ENCODE measurements around the gene PRTFDC1. TPM values are rescaled to one million over a fixed set of nuclear protein-coding genes. Genes with fewer than 3 reads are reported as not detected.

PRTFDC1 gene
- total and polyA plus RNA-seq, 3 experiments from 2014 or later: 1.3 to 1.6 (median 1.5) TPM

DNA sequence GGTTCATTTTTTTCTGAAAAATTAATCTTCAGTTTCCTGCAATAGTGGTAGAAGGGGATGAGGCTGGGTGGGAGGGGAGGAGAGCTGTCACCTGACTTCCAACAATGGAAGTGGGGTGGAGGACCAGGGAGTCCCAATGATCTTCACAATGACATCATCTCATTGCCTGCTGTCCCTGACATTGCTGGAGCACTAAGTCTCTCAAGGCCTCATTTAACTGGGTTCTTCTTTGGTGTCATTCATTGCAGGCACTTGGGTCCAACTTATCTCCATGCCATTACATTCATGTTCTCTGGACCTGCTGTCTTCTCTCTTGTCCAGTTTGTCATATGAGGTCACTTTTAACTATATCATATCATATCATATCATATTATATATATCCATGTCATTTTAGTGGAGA is 34.4 kb downstream of the PRTFDC1 start:
- no peak overlapping the region for H3K4me3 Mint-ChIP-seq
- H3K27ac Mint-ChIP-seq: peak overlapping the region in 1 of 8 donors; percentile 58
- CTCF ChIA-PET: no interaction called here
- DNase-seq: no peak
- H3K27ac ChIP-seq (ENCODE audit: low read depth, low read length): no peak overlapping the region
- peaks cover 17 to 34% (median 26%) of the 10 kb centered on the region in 3 donors for H3K4me1 Mint-ChIP-seq
- H3K9me3 ChIP-seq (ENCODE audit: low read length): no peaks in the 10 kb centered on the region
- peaks cover 0 to 4% (median 3%) of the 10 kb centered on the region in 3 donors for H3K36me3 Mint-ChIP-seq
- H3K27me3 Mint-ChIP-seq: no peaks in the 10 kb centered on the region
- POLR2A ChIA-PET: no interaction called here
- H3K9me3 Mint-ChIP-seq: peaks cover 0 to 2% (median 0%) of the 10 kb centered on the region in 5 donors
- peaks cover 21% of the 10 kb centered on the region for H3K4me1 ChIP-seq (ENCODE audit: insufficient read depth, low read length)
- H3K4me3 ChIP-seq (ENCODE audit: low read length): no peak overlapping the region
- no peaks in the 10 kb centered on the region for H3K36me3 ChIP-seq (ENCODE audit: insufficient read depth, low read length)
- H3K27me3 ChIP-seq (ENCODE audit: insufficient read depth, low read length, poor library complexity, severe bottlenecking): no peaks in the 10 kb centered on the region

- CTCF ChIA-PET: no interaction called here
- peaks cover 21 to 39% (median 30%) of the 10 kb centered on the region in 3 donors for H3K4me1 Mint-ChIP-seq
Measured at GRCh38 chr10:24917493-24917892, 34.9 kb downstream of the PRTFDC1 start.

GRCh38 chr10:24916365-24916764 is 36.0 kb downstream of the PRTFDC1 start:
- Histone ChIP-seq H3K36me3 (ENCODE audit: insufficient read depth, low read length) (no peaks in the 10 kb centered on the region), H3K27ac (ENCODE audit: low read depth, low read length) (no peak overlapping the region), H3K4me1 (ENCODE audit: insufficient read depth, low read length) (peaks cover 26% of the 10 kb centered on the region), H3K9me3 (ENCODE audit: low read length) (no peaks in the 10 kb centered on the region), H3K4me3 (ENCODE audit: low read length) (no peak overlapping the region), H3K27me3 (ENCODE audit: insufficient read depth, low read length, poor library complexity, severe bottlenecking) (no peaks in the 10 kb centered on the region)
- no peaks in the 10 kb centered on the region for H3K27me3 Mint-ChIP-seq
- no peak for DNase-seq
- no peak overlapping the region for H3K4me3 Mint-ChIP-seq
- peaks cover 0 to 4% (median 3%) of the 10 kb centered on the region in 3 donors for H3K36me3 Mint-ChIP-seq
- ChIA-PET CTCF (no interaction called here), POLR2A (no interaction called here)
- peaks cover 0 to 2% (median 0%) of the 10 kb centered on the region in 5 donors for H3K9me3 Mint-ChIP-seq
- H3K4me1 Mint-ChIP-seq: peaks cover 20 to 44% (median 29%) of the 10 kb centered on the region in 3 donors
- H3K27ac Mint-ChIP-seq: no peak overlapping the region

More at GRCh38 chr10:24917493-24917892, 34.9 kb downstream of the PRTFDC1 start:
- DNase-seq: no peak
- H3K4me3 ChIP-seq (ENCODE audit: low read length): no peak overlapping the region
- H3K27ac Mint-ChIP-seq: no peak overlapping the region
- no peak overlapping the region for H3K4me3 Mint-ChIP-seq
- peaks cover 21% of the 10 kb centered on the region for H3K4me1 ChIP-seq (ENCODE audit: insufficient read depth, low read length)
- no peak overlapping the region for H3K27ac ChIP-seq (ENCODE audit: low read depth, low read length)
- H3K9me3 Mint-ChIP-seq: peaks cover 0 to 2% (median 0%) of the 10 kb centered on the region in 5 donors
- H3K36me3 Mint-ChIP-seq: peaks cover 0 to 4% (median 3%) of the 10 kb centered on the region in 3 donors
- POLR2A ChIA-PET: no interaction called here
- H3K9me3 ChIP-seq (ENCODE audit: low read length): no peaks in the 10 kb centered on the region
- H3K27me3 Mint-ChIP-seq: no peaks in the 10 kb centered on the region
- no peaks in the 10 kb centered on the region for H3K36me3 ChIP-seq (ENCODE audit: insufficient read depth, low read length)
- H3K27me3 ChIP-seq (ENCODE audit: insufficient read depth, low read length, poor library complexity, severe bottlenecking): no peaks in the 10 kb centered on the region

GRCh38 chr10:24915304-24915703 is 37.1 kb downstream of the PRTFDC1 start:
- Histone ChIP-seq H3K4me1 (ENCODE audit: insufficient read depth, low read length) (peaks cover 16% of the 10 kb centered on the region), H3K4me3 (ENCODE audit: low read length) (no peak overlapping the region), H3K27ac (ENCODE audit: low read depth, low read length) (no peak overlapping the region), H3K9me3 (ENCODE audit: low read length) (no peaks in the 10 kb centered on the region), H3K36me3 (ENCODE audit: insufficient read depth, low read length) (no peaks in the 10 kb centered on the region), H3K27me3 (ENCODE audit: insufficient read depth, low read length, poor library complexity, severe bottlenecking) (no peaks in the 10 kb centered on the region)
- DNase-seq: no peak
- POLR2A ChIA-PET: no interaction called here
- Mint-ChIP-seq H3K27me3 (no peaks in the 10 kb centered on the region), H3K4me1 (peaks cover 13 to 33% (median 21%) of the 10 kb centered on the region in 3 donors), H3K4me3 (no peak overlapping the region), H3K36me3 (peaks cover 0 to 6% (median 4%) of the 10 kb centered on the region in 3 donors), H3K27ac (no peak overlapping the region), H3K9me3 (peaks cover 0 to 2% (median 0%) of the 10 kb centered on the region in 5 donors)
- CTCF ChIA-PET: no interaction called here

- POLR2A ChIA-PET: no interaction called here
- H3K4me1 Mint-ChIP-seq: peaks cover 7 to 23% (median 13%) of the 10 kb centered on the region in 3 donors
- peaks cover 0 to 6% (median 4%) of the 10 kb centered on the region in 3 donors for H3K36me3 Mint-ChIP-seq
- DNase-seq: no peak
- no peak overlapping the region for H3K27ac Mint-ChIP-seq
- no peaks in the 10 kb centered on the region for H3K27me3 Mint-ChIP-seq
- no peaks in the 10 kb centered on the region for H3K27me3 ChIP-seq (ENCODE audit: insufficient read depth, low read length, poor library complexity, severe bottlenecking)
- no peaks in the 10 kb centered on the region for H3K9me3 ChIP-seq (ENCODE audit: low read length)
- CTCF ChIA-PET: interaction anchor here (1.0 kb wide), 1 partner anchor 38 kb away, joined by 3 read pairs; the partner anchor contains the start of gene PRTFDC1
- no peak overlapping the region for H3K27ac ChIP-seq (ENCODE audit: low read depth, low read length)
- H3K4me3 Mint-ChIP-seq: no peak overlapping the region
- H3K36me3 ChIP-seq (ENCODE audit: insufficient read depth, low read length): no peaks in the 10 kb centered on the region
- H3K4me1 ChIP-seq (ENCODE audit: insufficient read depth, low read length): peaks cover 15% of the 10 kb centered on the region
- H3K4me3 ChIP-seq (ENCODE audit: low read length): no peak overlapping the region
- H3K9me3 Mint-ChIP-seq: no peaks in the 10 kb centered on the region
Measured at GRCh38 chr10:24914148-24914547, 38.3 kb downstream of the PRTFDC1 start.

GRCh38 chr10:24912215-24912614 is 40.2 kb downstream of the PRTFDC1 start:
- Mint-ChIP-seq H3K4me3 (peak overlapping the region in 2 of 7 donors; percentile 22), H3K4me1 (peaks cover 7 to 23% (median 13%) of the 10 kb centered on the region in 3 donors), H3K27ac (peak overlapping the region in 2 of 8 donors; percentile 0 to 10), H3K27me3 (no peaks in the 10 kb centered on the region), H3K9me3 (no peaks in the 10 kb centered on the region), H3K36me3 (peaks cover 4 to 12% (median 7%) of the 10 kb centered on the region in 3 donors)
- no peaks in the 10 kb centered on the region for H3K36me3 ChIP-seq (ENCODE audit: insufficient read depth, low read length)
- no peak overlapping the region for H3K27ac ChIP-seq (ENCODE audit: low read depth, low read length)
- peaks cover 15% of the 10 kb centered on the region for H3K4me1 ChIP-seq (ENCODE audit: insufficient read depth, low read length)
- DNase-seq: no peak
- CTCF ChIA-PET: no interaction called here
- POLR2A ChIA-PET: no interaction called here
- H3K27me3 ChIP-seq (ENCODE audit: insufficient read depth, low read length, poor library complexity, severe bottlenecking): no peaks in the 10 kb centered on the region
- H3K9me3 ChIP-seq (ENCODE audit: low read length): no peaks in the 10 kb centered on the region
- H3K4me3 ChIP-seq (ENCODE audit: low read length): no peak overlapping the region

GRCh38 chr10:24911029-24911428 is 41.4 kb downstream of the PRTFDC1 start:
- Histone ChIP-seq H3K4me3 (ENCODE audit: low read length) (no peak overlapping the region), H3K4me1 (ENCODE audit: insufficient read depth, low read length) (peaks cover 10% of the 10 kb centered on the region), H3K27ac (ENCODE audit: low read depth, low read length) (no peak overlapping the region), H3K9me3 (ENCODE audit: low read length) (no peaks in the 10 kb centered on the region), H3K27me3 (ENCODE audit: insufficient read depth, low read length, poor library complexity, severe bottlenecking) (no peaks in the 10 kb centered on the region), H3K36me3 (ENCODE audit: insufficient read depth, low read length) (no peaks in the 10 kb centered on the region)
- no peaks in the 10 kb centered on the region for H3K9me3 Mint-ChIP-seq
- ChIA-PET POLR2A (no interaction called here), CTCF (no interaction called here)
- no peak for DNase-seq
- peaks cover 7 to 15% (median 11%) of the 10 kb centered on the region in 3 donors for H3K36me3 Mint-ChIP-seq
- peak overlapping the region in 1 of 7 donors; percentile 5 for H3K4me3 Mint-ChIP-seq
- H3K4me1 Mint-ChIP-seq: peaks cover 8 to 26% (median 13%) of the 10 kb centered on the region in 3 donors
- no peaks in the 10 kb centered on the region for H3K27me3 Mint-ChIP-seq
- H3K27ac Mint-ChIP-seq: no peak overlapping the region

DNA sequence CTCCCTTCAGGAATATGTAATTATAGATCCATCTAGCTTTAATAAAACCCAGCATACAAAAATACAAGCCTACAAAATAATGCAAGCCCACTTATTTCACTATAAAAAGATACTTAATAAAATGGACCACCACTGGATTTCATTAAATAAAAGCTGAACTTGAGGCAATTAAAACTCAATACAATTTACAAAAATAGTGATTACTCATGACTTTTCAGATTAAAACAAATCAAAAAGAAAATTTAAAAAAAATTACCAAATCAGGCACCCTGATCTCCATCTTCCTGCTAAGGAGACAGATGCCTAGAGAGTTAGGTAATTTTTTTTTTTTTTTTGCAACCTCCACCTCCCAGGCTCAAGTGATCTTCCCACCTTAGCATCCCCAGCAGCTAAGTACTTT is 41.8 kb downstream of the PRTFDC1 start:
- no peak overlapping the region for H3K27ac ChIP-seq (ENCODE audit: low read depth, low read length)
- CTCF ChIA-PET: no interaction called here
- POLR2A ChIA-PET: interaction anchor here (0.7 kb wide), 1 partner anchor 41 kb away, joined by 6 read pairs; no protein-coding TSS in a partner anchor
- H3K36me3 ChIP-seq (ENCODE audit: insufficient read depth, low read length): no peaks in the 10 kb centered on the region
- Mint-ChIP-seq H3K36me3 (peaks cover 7 to 18% (median 16%) of the 10 kb centered on the region in 3 donors), H3K4me3 (peak overlapping the region in 1 of 7 donors; percentile 5), H3K27me3 (no peaks in the 10 kb centered on the region), H3K9me3 (no peaks in the 10 kb centered on the region), H3K4me1 (peaks cover 12 to 31% (median 13%) of the 10 kb centered on the region in 3 donors), H3K27ac (no peak overlapping the region)
- no peaks in the 10 kb centered on the region for H3K9me3 ChIP-seq (ENCODE audit: low read length)
- no peak overlapping the region for H3K4me3 ChIP-seq (ENCODE audit: low read length)
- peaks cover 8% of the 10 kb centered on the region for H3K4me1 ChIP-seq (ENCODE audit: insufficient read depth, low read length)
- H3K27me3 ChIP-seq (ENCODE audit: insufficient read depth, low read length, poor library complexity, severe bottlenecking): no peaks in the 10 kb centered on the region
- DNase-seq: no peak

Measured in CD8-positive, alpha-beta memory T cell (primary cell).